IPS DF 19.7 (cell line): ENCODE measurements around the gene TMEM126B.
A peak's percentile ranks its signal among the peaks of the same experiment; 100 is the strongest.
"Not testable (repeated sequence)": the region's sequence is repeated elsewhere in the genome, so short reads cannot be mapped to it uniquely, and the experiment has no call there.

Experiments used
- DNase-seq: peaks from one replicate; pipeline ENCODE4 v3.0.0-alpha.2; 2013; ENCODE audit warnings: low read depth, low spot score

The TMEM126B gene

DNA sequence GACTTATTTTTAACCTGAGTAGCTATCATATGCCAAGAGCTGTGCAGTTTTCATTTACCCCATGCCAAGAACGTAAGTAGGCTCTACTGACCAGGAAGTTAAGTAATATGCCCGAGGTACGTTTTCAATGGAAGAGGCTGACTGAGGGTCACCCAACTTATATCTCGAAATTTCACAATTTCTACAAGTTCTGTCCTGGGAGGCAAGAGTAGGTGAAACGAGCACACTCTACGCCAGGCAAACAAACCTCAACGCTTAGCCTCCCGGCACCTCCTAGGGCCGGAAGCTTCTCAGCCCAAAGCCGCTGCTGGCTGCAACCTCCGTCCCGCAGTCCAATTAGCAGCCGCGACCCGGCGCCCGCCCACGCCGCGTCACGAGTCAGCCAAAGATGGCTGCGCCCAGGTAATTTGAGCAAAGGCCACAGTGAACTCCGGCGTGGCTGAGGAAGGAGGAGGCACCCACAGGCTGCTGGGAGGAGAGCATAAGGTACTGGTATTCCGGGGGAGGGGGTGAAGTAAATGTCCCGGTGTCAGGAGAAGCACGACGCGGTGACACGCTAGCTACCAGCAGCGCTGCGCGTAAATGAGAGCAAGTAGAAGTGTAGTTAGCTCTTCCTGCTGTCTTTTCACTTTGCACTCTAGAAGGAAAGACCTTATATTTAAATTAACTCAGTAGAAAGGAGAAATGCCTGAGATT is 19.4 kb downstream of the TMEM126B start, which contains the start of gene TMEM126A:
Gene TMEM126A (plus strand): TSS at position 364 of the 696 bp plus-strand sequence. CDS start 2,289 bp downstream, outside the sequence.
- DNase-seq: peak; percentile 80

DNA sequence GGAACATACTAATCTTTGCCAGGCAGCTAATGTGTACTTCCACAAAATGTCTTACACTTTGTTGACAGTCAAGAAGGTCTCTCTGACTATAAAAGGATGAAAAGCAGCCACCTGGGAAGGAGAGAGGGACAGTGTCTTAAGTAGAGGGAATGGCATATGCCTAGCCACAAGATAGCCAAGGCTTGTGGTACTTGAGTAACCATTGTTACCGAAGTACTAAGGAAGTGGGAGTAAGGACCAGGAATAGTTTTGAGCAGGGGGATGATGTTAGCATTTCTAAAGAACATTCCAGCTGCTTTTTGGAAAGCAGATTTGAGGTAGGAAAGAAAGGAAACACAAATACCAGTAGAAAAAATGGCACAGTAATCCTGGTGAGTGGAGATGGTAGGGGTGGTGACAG is 22.7 kb downstream of the TMEM126B start:
- DNase-seq: no peak

- no peak for DNase-seq
Observed at GRCh38 chr11:85652786-85653447, 24.5 kb downstream of the TMEM126B start.

DNA sequence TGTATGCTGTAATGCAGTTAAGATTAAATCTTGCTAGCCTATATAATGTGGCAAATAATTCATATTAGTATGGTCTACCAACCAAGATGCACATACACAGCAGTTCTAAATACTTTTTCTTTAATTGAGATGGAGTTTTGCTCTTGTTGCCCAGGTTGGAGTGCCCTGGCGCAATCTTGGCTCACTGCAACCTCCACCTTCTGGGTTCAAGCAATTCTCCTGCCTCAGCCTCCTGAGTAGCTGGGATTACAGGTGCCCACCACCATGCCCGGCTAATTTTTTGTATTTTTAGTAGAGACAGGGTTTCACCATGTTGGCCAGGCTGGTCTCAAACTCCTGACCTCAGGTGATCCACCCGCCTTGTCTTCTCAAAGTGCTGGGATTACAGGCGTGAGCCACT is 25.9 kb downstream of the TMEM126B start:
- DNase-seq: not testable (repeated sequence)

GRCh38 chr11:85656777-85657176 is 28.4 kb downstream of the TMEM126B start:
- DNase-seq: no peak

DNA sequence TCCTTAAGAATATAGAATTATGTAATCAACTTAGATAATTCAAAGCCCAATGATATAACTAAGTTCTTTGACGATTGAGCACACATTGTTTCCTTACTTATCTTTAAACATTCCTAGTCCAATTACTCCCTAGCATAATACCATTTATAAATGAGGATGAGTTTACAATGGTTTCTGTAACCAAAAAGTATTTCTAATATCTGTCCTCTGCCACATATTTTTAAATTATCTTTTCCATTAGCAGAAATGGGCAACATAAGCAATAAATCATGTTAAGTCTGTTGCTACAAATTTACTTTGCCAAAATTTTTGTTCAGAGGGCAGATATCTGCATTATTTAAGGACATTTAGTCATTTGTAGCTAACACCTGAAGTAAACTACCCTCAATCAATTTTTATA is 29.8 kb downstream of the TMEM126B start:
- no peak for DNase-seq

DNA sequence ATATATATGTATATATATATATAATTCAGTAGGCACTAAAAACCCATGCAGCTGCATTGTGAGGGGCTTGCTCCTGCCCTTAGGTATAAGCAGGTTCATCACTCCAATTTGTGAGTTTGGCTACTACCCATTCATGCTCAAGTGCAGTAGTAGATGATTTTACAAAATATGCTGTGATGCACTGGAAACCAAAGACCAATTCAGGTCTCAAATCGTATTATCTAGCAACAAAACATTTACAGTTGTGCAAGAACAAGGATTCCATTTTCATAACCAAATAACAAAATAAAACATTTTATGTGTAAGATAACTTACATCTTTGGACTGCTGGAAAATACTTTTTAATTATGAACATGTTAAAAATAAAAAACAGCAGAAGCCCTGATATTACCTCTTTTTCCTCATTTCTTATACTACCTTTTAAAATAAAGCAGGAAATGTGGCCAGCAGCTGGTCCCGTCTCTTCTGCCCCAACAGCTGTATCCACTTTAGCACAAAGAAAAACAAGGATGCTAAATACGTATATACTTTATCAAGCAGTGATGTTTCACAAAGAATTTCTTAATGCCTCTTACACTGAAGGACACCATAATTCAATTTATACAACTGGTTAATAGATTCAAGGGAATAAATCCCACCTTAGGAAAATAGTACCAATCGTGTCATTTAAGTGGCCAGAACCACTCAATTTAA is 33.7 kb downstream of the TMEM126B start:
- no peak for DNase-seq

DNA sequence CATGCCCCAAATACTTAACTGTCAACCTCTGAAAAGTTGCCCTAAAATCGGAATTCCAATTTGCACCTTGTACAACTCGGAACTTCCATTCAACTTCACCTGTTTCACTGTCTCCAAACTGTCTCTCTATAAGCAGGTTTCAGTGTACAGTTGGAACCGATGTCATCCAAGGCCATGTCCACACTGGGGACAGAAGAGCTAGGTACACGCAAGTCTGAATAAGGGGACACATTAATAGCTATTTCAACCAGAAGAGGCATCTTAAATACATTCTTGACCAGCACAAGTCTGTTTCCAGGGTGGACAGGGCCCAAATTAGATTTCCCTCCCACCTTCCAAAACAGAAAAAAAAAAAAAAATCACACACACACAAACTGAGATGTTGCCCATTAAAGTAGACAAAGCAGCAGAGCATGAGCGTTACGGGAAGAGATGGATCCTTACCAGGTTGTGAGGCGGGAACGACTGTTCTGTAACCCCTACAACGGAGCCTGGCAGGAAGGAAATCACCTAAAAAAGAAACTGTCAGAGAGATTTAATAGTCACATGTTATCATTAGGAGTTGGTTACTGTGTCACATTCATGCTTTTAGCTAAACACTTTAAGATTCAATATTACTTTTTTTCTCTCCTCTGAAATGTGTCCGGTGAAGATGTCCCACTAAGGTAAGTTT is 34.8 kb downstream of the TMEM126B start:
- DNase-seq: no peak

DNA sequence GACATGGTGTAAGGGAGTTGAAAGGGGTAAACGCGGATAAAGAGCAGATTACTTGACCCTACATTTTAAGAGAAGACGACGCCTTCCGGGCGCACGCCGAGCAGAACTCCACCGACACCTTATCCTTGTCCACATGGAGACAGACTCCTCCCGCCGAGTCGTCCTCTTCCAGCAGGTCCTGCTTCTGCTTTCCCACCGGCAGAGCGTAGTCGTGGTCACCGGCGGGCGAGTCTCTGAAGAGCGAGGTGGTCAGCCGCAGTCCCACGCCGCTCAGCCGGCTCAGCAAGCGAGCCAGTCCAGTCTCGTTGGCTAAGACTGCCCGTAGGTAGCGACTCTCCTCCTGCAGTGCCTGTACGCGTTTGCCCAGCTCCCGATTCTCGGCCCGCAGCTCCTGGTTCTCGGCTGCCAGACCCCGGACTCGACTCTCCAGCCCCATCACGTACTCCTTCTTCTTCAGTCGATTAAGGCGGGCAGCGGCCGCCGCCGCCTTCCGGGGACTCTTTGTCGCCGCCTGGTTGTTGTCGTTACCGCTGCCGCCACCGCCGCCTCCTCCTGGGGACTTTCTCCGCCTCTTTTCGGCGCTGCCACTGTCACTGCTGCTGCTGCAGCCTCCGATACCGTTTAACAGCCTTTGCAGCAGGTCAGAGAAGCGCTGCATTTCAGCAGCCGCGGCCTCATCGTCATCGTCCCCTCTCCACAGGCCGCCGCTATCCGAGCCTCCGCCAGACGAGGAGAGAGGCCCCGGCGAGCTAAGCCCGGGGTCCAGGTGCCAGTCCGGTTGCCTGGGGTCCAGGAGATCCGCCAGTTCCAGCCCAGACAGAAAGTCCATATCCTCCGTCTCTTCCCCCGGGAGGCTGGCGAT is 35.6 kb downstream of the TMEM126B start:
- DNase-seq: no peak

GRCh38 chr11:85664615-85665481 is 36.5 kb downstream of the TMEM126B start, which contains the start of gene CREBZF:
CREBZF (minus strand) TSS chr11:85665129; CDS start chr11:85664875, 254 bp downstream.
- no peak for DNase-seq

GRCh38 chr11:85665733-85666132 is 37.3 kb downstream of the TMEM126B start:
- no peak for DNase-seq

DNA sequence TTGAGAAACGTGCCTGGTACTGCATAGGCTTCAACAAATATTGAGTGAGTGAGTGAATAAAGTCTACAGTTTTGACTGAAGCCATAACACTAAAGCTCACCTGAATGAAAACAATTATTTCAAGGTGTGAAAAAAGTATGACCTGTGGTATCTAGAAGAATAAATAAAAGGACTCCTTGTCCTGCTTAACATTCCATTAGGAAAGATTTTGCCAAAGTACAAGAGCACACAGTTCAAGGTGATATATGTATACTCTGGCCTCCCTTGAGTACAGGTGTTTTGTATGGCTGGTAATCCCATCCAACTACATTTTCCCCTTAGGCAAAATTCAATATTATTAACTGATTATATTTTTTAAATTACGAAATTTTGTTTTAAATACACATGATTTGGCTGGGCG is 38.3 kb downstream of the TMEM126B start:
- no peak for DNase-seq

- no peak for DNase-seq
Observed at GRCh38 chr11:85668157-85668556, 39.8 kb downstream of the TMEM126B start.

DNA sequence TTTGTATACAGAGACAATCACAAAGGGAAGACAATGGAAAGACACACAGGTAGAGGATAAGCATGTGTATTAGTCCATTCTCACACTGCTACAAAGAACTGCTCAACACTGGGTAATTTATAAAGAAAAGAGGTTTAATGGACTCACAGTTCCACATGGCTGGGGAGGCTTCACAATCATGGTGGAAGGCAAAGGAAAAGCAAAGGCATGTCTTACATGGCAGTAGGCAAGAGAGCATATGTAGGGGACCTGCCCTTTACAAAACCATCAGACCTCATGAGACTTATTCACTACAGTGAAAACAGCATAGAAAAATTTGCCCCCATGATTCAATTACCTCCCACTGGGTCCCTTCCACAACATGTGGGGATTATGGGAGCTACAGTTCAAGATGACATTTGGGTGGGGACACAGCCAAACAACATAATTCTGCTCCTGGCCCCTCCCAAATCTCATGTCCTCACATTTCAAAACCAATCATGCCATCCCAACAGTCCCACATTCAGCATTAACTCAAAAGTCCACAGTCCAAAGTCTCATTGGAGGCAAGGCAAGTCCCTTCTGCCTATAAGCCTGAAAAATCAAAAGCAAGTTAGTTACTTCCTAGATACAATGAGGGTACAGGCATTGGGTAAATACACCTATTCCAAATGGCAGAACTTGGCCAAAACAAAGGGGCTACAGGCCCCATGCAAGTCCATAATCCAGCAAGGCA is 42.7 kb downstream of the TMEM126B start:
- not testable (repeated sequence) for DNase-seq

GRCh38 chr11:85672105-85672902 is 43.9 kb downstream of the TMEM126B start:
- no peak for DNase-seq

GRCh38 chr11:85673393-85673792 is 45.0 kb downstream of the TMEM126B start:
- DNase-seq: no peak

GRCh38 chr11:85679576-85679975 is 51.2 kb downstream of the TMEM126B start:
- DNase-seq: no peak

DNA sequence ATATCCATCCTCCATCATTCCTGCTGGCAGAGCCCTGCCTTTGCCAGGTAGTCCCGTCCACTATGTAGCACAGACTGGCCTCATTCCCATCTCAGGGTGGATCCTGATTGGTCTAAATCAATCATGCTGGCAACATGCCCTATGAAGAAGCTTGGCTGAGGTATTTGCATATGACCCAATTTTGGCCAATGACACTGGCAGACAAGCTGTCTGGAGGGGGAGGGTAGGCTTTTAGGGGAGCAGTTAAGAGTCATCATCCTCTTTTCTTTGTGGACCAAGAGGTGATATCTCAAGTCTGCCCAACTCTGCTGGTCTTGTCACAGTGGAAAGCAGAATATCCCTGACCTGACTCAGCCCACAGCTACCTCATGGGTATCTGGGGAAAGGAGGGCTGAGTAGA is 52.5 kb downstream of the TMEM126B start:
- DNase-seq: no peak
